Ascending aorta (tissue), 2 donors: Measurements from ENCODE around the gene EML4. TPM values are rescaled to one million over a fixed set of nuclear protein-coding genes. Genes with fewer than 3 reads are reported as not detected.

Experiments used
- DNase-seq, 2 donors: peaks; one replicate each; pipeline ENCODE4 v3.0.0-alpha.2; 2019; ENCODE audit warnings: low spot score in 2 of 2
- H3K27ac ChIP-seq, 2 donors: fragments of 200-600 bp; sonication (generic); one replicate each; pipeline ENCODE4 v1.5.1; 2016 to 2017; ENCODE audit warnings: mild to moderate bottlenecking in 1 of 2
- H3K27me3 ChIP-seq: fragments of 200-600 bp; sonication (generic); one replicate; pipeline ENCODE4 v1.5.1; 2017
- H3K36me3 ChIP-seq, 2 donors: fragments of 200-600 bp; sonication (generic); one replicate each; pipeline ENCODE4 v1.5.1; 2016
- H3K4me1 ChIP-seq, 2 donors: fragments of 200-600 bp; sonication (generic); one replicate each; pipeline ENCODE4 v1.5.1; 2016 to 2017; ENCODE audit warnings: mild to moderate bottlenecking in 1 of 2
- H3K4me3 ChIP-seq, 2 donors: fragments of 200-600 bp; sonication (generic); one replicate each; pipeline ENCODE4 v1.5.1; 2016 to 2017; ENCODE audit warnings: mild to moderate bottlenecking in 1 of 2
- H3K9me3 ChIP-seq, 2 donors: fragments of 200-600 bp; sonication (generic); one replicate each; pipeline ENCODE4 v1.5.1; 2016
- intact Hi-C: fragments of 100-400 bp; cut with DNase I; formaldehyde crosslinking; loops from one replicate; pipeline ENCODE4 v1.15.1; 2023
- total RNA-seq: library from RNA; depleted of rRNA; stranded (reverse); fragments of >200 nt; gene quantifications from one replicate; pipeline ENCODE4 v1.1.0, GENCODE V29; 2016
- TF ChIP-seq, protein P1 (sequence below), 3 experiments: fragments of 200-600 bp in 2 of 3; fragments of 450-650 bp in 1 of 3; sonication (generic) in 2 of 3; IDR thresholded peaks; one replicate each; pipeline ENCODE4 v1.5.1; 2016 to 2019; ENCODE audit warnings: antibody characterized with exemption in 3 of 3, mild to moderate bottlenecking in 1 of 3, moderate library complexity in 1 of 3

The EML4 gene
- total RNA-seq, 1 donor from 2014 or later, result 25.2 TPM

DNA sequence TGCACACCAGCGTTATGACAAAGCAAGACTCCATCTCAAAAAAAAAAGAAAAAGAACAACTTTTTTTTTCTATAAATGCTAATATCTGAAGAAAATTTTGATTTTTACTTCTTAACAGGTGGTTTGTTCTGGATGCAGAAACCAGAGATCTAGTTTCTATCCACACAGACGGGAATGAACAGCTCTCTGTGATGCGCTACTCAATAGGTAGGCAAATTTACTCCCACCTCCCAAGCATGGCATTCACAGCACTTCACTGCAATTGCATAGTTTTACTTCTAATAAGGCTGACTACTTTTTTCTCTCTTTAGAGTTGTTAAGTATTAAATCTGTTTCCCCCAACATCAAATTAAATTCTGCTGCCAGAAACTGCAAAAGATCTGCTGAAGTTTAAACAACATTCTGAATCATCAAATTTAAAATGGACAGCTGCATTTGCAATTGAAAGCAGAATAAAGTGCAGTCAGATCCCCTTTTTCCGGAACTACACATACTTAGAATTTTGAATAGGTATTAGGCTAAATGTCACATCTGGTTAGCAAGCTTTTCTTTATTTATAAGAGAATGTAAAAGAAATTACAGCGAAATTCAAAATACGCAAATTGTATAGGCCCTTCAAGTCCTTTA, 146.8 kb downstream of the EML4 start:
- peaks cover 6 to 29% of the 10 kb centered on the region in 2 donors for H3K36me3 ChIP-seq
- H3K27ac ChIP-seq, result no peak overlapping the region
- TF ChIP-seq, protein P1, sequence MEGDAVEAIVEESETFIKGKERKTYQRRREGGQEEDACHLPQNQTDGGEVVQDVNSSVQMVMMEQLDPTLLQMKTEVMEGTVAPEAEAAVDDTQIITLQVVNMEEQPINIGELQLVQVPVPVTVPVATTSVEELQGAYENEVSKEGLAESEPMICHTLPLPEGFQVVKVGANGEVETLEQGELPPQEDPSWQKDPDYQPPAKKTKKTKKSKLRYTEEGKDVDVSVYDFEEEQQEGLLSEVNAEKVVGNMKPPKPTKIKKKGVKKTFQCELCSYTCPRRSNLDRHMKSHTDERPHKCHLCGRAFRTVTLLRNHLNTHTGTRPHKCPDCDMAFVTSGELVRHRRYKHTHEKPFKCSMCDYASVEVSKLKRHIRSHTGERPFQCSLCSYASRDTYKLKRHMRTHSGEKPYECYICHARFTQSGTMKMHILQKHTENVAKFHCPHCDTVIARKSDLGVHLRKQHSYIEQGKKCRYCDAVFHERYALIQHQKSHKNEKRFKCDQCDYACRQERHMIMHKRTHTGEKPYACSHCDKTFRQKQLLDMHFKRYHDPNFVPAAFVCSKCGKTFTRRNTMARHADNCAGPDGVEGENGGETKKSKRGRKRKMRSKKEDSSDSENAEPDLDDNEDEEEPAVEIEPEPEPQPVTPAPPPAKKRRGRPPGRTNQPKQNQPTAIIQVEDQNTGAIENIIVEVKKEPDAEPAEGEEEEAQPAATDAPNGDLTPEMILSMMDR (IDR thresholded peaks at IDR 0.05), result no peak
- no peaks in the 10 kb centered on the region for H3K27me3 ChIP-seq
- intact Hi-C loops, result no loop called here
- no peak for DNase-seq
- H3K4me1 ChIP-seq, result no peaks in the 10 kb centered on the region
- no peaks in the 10 kb centered on the region for H3K9me3 ChIP-seq
- H3K4me3 ChIP-seq, result no peak overlapping the region

DNA sequence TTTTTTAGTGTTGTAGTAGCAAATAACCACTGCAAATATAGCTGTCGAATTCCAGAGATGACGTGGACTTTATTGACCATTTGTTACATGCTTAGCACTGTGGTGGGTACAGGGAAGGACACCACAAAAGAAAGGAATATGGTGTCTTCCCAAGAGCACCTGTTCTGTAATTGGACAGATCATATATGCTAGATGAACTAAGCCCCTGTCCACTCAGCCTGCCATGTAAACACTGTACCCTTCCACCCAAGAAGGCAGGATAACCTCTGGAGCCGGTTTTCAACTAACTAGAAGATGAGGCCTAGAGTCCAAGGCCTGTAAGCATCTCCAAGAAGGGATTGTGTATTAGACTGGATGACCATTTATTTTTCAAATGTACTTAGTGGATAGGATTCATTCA, 147.8 kb downstream of the EML4 start:
- no peak overlapping the region for H3K27ac ChIP-seq
- DNase-seq, result no peak
- TF ChIP-seq, protein P1 (IDR thresholded peaks at IDR 0.05), result no peak
- peaks cover 6 to 32% of the 10 kb centered on the region in 2 donors for H3K36me3 ChIP-seq
- H3K4me1 ChIP-seq, result no peaks in the 10 kb centered on the region
- H3K4me3 ChIP-seq, result no peak overlapping the region
- H3K9me3 ChIP-seq, result no peaks in the 10 kb centered on the region
- intact Hi-C loops, result no loop called here
- no peaks in the 10 kb centered on the region for H3K27me3 ChIP-seq

DNA sequence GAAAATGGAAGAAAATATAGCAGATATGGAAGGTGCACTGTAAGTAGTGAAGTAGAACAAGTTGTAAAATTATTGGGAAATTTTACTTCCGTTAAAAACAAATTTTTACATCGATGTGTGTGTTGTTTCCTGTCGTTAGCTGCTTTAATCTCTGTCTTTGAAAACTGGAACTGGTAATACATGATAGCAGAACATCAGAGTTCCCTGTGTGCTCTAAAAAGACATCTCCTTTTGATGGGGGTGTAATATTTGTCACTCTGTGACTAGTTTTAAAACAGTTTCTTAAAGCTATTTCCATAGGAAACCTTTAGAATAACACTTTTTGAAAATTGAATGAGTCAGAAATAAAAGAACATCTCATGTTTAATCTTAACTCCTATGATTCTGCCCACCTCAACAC, 148.3 kb downstream of the EML4 start:
- Histone ChIP-seq H3K9me3 (no peaks in the 10 kb centered on the region), H3K27me3 (no peaks in the 10 kb centered on the region), H3K4me1 (no peaks in the 10 kb centered on the region), H3K27ac (no peak overlapping the region), H3K4me3 (no peak overlapping the region), H3K36me3 (peaks cover 6 to 32% of the 10 kb centered on the region in 2 donors)
- TF ChIP-seq, protein P1 (IDR thresholded peaks at IDR 0.05), result no peak
- DNase-seq, result no peak
- intact Hi-C loops, result no loop called here

DNA sequence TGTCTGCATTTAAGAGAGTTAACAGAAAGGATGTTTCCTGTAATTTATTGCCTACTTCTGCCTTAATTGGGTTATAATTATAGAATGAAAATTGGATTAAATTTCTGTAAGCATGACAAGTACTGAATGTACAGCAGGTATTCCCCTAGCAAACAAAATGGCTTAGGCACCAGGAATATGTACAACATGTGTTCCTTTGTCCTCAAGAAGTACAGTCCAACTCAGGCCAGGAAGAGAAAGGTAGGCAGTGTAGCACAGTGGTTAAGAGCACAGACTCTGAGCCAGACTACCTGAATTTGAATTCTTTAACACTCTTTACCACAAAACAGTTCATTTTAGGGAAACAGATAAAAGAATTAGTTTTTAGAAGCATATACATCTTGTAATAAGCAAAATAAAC, 148.8 kb downstream of the EML4 start:
- Histone ChIP-seq H3K27ac (no peak overlapping the region), H3K27me3 (no peaks in the 10 kb centered on the region), H3K4me3 (no peak overlapping the region), H3K36me3 (peaks cover 6 to 32% of the 10 kb centered on the region in 2 donors), H3K4me1 (no peaks in the 10 kb centered on the region), H3K9me3 (no peaks in the 10 kb centered on the region)
- DNase-seq, result no peak
- TF ChIP-seq, protein P1 (IDR thresholded peaks at IDR 0.05), result no peak
- intact Hi-C loops, result no loop called here

DNA sequence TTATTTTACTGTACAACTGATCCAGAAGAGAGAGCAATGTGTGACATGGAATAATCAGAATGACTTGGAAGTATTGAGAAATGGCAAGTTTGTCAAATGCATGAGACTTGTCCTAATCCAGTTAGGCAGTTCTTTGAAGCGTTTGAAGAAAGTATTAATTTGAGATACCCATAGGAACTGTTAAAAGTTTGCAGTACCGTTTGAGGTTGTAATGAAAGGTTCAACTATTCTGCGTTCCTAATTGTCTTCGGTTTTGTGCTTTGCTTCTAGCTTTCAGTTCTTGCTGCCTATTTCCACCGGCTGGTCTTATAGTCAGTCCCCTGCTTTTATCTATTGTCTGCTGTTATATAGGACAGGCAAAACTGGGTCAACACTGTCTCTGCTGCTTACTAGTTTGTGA, 150.1 kb downstream of the EML4 start:
- no peak for DNase-seq
- no peak overlapping the region for H3K4me3 ChIP-seq
- H3K4me1 ChIP-seq, result no peaks in the 10 kb centered on the region
- H3K36me3 ChIP-seq, result peaks cover 6 to 32% of the 10 kb centered on the region in 2 donors
- no peak overlapping the region for H3K27ac ChIP-seq
- no peaks in the 10 kb centered on the region for H3K27me3 ChIP-seq
- TF ChIP-seq, protein P1 (IDR thresholded peaks at IDR 0.05), result no peak
- intact Hi-C loops, result no loop called here
- H3K9me3 ChIP-seq, result no peaks in the 10 kb centered on the region
